Measurements from ENCODE around the gene SPRTN.
"Not testable (repeated sequence)": the region's sequence is repeated elsewhere in the genome, so short reads cannot be mapped to it uniquely, and the experiment has no call there.

SPRTN gene

GRCh38 chr1:231335663-231336602, 2.2 kb upstream of the SPRTN start:
- no peak for DNase-seq (ENCODE audit: low read depth in 2 of 3, low spot score in 1 of 3)

- peak in 1 of 3 donors; percentile 33 for DNase-seq (ENCODE audit: low read depth in 2 of 3, low spot score in 1 of 3)
These were observed 1.0 kb upstream of the SPRTN start for GRCh38 chr1:231337043-231337471.

DNA sequence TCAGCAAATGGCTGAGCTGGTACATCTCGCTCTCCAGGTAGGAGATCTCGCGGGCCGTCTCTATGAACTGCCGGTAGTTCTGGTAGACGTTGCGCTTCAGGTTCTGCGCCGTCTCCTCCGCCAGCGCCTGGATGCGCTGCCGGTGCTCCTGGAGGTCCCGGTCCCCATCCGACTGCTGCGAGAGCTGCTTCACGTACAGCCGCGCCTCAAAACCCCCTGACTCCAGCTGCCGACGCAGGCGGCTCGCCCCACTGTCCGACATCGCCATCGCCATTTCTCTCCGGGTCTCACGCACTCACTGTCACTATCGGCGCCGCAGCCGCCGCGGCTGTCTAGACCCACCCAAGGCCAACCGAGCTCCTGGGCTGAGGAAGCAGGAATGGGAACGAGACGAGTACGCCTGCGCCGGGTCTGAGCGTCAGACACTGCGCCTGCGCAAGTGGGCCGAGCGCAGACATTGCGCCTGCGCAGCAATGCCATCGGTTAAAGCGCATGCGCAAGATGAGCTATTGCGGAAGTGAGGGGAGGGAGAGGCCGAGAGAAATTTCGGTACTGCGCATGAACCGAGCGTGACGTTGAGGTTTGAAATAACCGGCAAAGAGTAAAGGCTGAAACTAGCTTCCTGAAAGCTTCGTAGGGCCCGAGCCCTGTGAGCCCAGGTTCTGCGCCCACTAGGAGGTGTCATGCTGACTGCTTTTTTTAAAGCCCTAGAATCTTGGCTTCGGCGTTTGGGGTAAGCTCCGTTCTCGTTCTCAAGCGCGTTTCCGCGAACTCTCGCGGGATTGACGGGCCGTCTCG, 422 bp upstream of the SPRTN start, which contains the start of gene EXOC8:
EXOC8 (minus strand) TSS at position 381 of the 798 bp plus-strand sequence; CDS start at position 274, 107 bp downstream.
- peak; percentile 91 to 95 (median 94) for DNase-seq (ENCODE audit: low read depth in 2 of 3, low spot score in 1 of 3)

- DNase-seq (ENCODE audit: low read depth in 2 of 3, low spot score in 1 of 3), result no peak
These were observed 2.4 kb downstream of the SPRTN start for GRCh38 chr1:231340328-231341013.

GRCh38 chr1:231347961-231348360, 9.9 kb downstream of the SPRTN start:
- no peak for DNase-seq (ENCODE audit: low read depth in 2 of 3, low spot score in 1 of 3)

GRCh38 chr1:231348442-231348841, 10.3 kb downstream of the SPRTN start:
- no peak for DNase-seq (ENCODE audit: low read depth in 2 of 3, low spot score in 1 of 3)

GRCh38 chr1:231348856-231349255, 10.8 kb downstream of the SPRTN start:
- not testable (repeated sequence) for DNase-seq (ENCODE audit: low read depth in 2 of 3, low spot score in 1 of 3)

DNA sequence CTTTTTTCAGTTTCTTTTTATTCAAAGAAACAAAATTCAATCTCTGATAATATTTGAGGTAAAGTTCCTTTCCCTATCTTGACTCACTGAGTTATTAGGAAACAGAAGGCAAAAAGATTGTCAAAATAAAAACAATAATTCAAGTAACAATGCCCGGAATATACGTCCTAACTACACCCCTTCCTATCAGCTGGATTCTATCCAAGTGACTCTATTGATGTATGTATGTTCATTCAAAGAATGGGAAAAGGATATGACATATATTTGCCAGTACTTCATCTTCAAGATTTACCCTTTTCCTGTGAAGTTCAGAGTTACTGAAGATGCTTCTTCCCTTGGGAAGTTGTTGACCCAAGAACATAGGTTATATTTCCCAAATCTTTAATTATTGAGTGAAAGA, 13.7 kb downstream of the SPRTN start:
- no peak for DNase-seq (ENCODE audit: low read depth in 2 of 3, low spot score in 1 of 3)

DNA sequence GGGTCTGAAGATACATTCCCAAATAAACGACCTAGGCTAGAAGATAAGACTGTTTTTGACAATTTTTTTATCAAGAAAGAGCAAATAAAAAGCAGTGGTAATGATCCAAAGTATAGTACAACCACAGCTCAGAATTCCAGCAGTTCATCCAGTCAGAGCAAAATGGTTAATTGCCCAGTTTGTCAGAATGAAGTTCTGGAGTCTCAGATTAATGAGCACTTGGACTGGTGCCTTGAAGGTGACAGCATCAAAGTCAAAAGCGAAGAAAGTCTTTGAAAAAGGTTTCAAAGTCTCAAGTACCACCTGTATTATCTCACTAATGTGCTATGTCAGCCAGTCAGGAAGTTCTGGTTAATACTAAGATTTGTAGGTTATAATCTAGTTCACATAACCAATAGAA, 15.0 kb downstream of the SPRTN start:
- DNase-seq (ENCODE audit: low read depth in 2 of 3, low spot score in 1 of 3), result no peak

DNA sequence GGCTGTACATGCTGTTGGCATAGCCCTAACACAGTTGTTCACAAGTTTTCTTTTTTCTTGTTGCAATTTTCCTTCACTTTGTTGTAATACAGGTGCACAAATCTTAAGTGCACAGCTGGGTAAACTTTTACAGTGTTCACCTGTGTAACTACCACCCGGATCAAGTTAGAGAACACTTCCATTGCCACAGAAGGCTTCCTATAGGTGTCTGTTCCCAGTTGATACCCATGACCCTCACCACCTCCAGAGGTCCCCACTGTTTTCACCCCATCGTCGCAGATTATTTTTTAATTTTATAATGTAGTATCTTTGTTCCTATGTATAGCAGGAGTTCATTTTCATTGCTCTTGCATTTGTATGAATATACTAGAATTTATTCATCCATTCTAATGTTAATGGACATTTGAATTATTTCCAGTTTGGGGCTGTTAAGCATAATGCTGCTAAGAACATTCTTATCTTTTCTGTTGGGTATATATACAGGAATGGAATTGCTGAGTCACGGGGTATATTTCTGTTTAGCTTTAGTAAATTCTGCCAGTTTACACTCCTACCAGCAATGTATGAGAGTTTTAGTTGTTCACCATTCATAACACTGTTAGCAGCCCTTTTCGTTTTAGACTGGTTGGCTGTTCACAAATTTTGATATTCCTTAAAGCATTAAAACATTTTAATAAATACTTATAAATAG, 16.4 kb downstream of the SPRTN start:
- no peak for DNase-seq (ENCODE audit: low read depth in 2 of 3, low spot score in 1 of 3)

GRCh38 chr1:231355171-231355570, 17.1 kb downstream of the SPRTN start:
- DNase-seq (ENCODE audit: low read depth in 2 of 3, low spot score in 1 of 3), result no peak

- no peak for DNase-seq (ENCODE audit: low read depth in 2 of 3, low spot score in 1 of 3)
These were observed 19.2 kb downstream of the SPRTN start for GRCh38 chr1:231357187-231357772.

GRCh38 chr1:231357831-231358354, 19.8 kb downstream of the SPRTN start:
- DNase-seq (ENCODE audit: low read depth in 2 of 3, low spot score in 1 of 3), result no peak

- no peak for DNase-seq (ENCODE audit: low read depth in 2 of 3, low spot score in 1 of 3)
These were observed 21.0 kb downstream of the SPRTN start for GRCh38 chr1:231359113-231359512.

GRCh38 chr1:231362325-231362724, 24.2 kb downstream of the SPRTN start:
- no peak for DNase-seq (ENCODE audit: low read depth in 2 of 3, low spot score in 1 of 3)

- DNase-seq (ENCODE audit: low read depth in 2 of 3, low spot score in 1 of 3), result no peak
These were observed 25.5 kb downstream of the SPRTN start for GRCh38 chr1:231363624-231364023.

DNA sequence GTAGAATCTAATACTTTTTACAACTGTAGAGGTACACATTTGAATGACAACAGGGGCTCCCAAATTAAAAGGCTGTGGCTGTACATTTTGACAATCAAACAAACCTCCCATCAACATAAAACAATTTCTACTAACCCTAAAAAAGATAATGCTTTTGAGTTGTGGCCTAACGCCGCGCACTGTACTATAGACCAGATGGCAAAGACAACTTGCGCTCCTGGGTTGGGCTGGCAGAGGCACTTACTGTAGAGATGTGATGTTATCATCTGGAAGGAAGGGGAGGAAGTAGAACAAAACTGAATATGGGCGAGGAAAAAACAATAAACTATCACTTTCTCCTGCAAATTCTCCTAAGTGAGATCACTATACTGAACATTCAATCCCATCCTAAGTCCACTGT, 26.1 kb downstream of the SPRTN start:
- DNase-seq (ENCODE audit: low read depth in 2 of 3, low spot score in 1 of 3), result no peak

GRCh38 chr1:231369282-231369681, 31.2 kb downstream of the SPRTN start:
- DNase-seq (ENCODE audit: low read depth in 2 of 3, low spot score in 1 of 3), result no peak

- no peak for DNase-seq (ENCODE audit: low read depth in 2 of 3, low spot score in 1 of 3)
These were observed 34.4 kb downstream of the SPRTN start for GRCh38 chr1:231372501-231372900.

DNA sequence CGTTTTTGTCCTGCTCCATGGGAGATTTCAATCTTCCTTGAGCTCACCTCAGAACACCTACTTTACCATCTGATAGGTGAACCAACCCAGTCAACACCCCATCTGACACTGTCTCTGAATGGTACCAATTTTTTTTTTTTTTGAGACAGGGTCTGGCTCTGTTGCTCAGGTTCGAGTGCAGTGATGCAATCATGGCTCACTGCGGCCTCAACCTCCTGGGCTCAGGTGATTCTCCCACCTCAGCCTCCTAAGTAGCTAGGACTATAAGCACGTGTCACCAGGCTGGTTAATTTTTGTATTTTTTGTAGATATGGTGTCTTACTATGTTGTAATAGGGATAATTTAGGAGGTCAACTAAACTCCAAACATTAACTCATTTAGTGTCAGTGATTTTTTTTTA, 36.3 kb downstream of the SPRTN start:
- DNase-seq (ENCODE audit: low read depth in 2 of 3, low spot score in 1 of 3), result no peak

Measured in stimulated activated CD4-positive, alpha-beta T cell treated with anti-CD3 and anti-CD28 coated beads, Interleukin-12 subunit alpha, Interleukin-12 subunit beta, amount 100 ng/mL, for 48 hours (primary cell).